Fibroblast of skin of right quadriceps (primary cell): Measurements from ENCODE around the gene HDAC5.
"Not testable (repeated sequence)": the region's sequence is repeated elsewhere in the genome, so short reads cannot be mapped to it uniquely, and the experiment has no call there.

Experiments used
- DNase-seq: peaks from one replicate; pipeline ENCODE4 v3.0.0-alpha.2; 2013

HDAC5 gene

DNA sequence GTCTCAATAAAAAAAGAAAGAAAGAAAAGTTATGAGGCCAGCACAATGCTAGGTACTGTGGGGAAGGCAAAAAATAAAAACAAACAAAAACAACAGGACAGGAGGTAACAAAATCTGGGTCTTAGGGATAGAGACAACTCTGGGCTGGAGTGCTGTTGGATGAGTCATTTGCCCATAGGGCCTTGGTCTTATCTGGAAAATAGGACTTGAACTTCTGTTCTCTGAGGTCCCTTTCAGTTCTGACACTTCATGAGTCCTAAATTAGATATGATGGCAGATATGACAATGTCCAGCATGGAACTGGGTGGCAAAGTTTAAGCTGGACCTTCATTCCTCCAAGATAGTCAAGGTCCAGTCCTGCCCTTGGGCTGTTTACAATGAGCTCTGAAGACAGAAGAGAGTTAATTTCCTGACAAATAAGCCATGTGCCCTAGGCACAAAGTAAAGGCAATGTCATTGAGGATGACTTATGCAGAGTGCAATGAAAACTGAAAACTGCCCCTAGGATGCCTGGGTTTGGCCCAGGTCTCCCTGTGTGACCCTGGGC, 8.9 kb upstream of the HDAC5 start:
- DNase-seq: no peak

DNA sequence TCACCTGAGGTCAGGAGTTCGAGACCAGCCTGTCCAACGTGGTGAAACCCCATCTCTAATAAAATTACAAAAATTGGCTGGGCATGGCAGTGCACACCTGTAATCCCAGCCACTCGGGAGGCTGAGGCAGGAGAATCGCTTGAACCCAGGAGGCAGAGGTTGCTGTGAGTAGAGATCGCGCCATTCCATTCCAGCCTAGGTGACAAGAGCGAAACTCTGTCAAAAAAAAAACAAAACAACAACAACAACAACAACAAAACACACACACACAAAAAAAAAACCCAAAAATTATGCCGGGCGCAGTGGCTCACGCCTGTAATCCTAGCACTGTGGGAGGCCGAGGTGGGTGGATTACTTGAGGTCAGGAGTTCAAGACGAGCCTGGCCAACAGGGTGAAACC, 7.9 kb upstream of the HDAC5 start:
- not testable (repeated sequence) for DNase-seq

DNA sequence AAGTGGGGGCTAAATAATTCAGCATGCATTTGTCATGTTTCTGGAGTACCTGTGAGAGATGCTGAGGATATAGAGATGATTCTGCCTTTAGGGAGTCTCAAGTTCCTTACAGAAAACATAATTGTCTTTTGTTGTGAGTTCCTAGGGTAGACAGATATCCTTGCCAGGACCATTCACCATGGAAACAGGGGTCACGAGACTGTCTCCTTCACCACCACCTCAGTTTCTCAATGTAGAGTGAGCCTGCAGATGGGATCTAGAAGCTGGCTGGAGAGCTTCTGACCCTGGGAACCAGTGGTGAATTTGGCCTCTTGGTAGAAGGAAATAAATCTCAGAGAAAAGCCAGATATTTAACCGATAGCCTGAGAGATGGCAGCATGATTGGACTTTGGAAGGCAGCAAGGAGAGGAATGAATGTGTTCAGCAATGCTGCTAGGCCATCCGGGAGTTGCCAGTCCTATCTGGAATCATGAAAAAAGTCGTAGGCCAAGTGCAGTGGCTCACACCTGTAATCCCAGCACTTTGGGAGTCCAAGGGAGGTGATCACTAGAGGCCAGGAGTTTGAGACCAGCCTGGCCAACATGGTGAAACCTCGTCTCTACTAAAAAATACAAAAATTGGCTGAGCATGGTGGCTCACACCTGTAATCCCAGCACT, 7.4 kb upstream of the HDAC5 start:
- no peak for DNase-seq

DNA sequence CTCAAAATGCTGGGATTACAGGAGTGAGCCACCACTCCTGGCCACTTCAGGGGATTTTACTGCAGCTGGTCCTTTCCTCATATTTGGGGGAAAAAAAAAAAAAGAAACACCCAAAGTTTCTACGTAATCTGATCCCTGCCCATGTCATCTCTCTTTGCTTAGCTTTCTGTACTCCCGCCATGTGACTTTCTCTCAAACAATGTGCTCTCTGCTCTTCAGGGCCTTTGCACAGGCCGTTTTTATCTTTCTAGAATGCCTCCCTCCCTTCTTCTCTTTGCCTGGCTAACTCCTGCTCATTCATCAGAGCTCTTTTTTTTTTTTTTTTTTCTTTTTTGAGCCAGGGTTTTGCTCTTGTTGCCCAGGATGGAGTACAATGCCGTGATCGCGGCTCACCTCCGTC, 4.9 kb upstream of the HDAC5 start:
- DNase-seq: no peak

DNA sequence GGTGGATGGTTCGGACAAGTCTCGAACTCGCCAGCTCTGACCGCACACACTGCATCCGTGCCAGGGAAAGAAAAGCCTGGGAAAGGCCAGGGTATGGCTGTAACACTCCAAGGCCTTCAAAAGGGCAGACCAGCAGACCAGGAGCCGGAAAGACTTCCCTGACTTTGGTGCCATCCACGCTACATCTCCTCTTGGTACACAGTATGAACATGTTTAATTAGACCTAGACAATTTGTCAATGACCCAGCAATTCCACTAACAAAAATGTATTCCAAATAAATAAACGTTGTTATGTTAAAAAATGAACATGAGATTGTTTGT, 637 bp upstream of the HDAC5 start:
- no peak for DNase-seq

DNA sequence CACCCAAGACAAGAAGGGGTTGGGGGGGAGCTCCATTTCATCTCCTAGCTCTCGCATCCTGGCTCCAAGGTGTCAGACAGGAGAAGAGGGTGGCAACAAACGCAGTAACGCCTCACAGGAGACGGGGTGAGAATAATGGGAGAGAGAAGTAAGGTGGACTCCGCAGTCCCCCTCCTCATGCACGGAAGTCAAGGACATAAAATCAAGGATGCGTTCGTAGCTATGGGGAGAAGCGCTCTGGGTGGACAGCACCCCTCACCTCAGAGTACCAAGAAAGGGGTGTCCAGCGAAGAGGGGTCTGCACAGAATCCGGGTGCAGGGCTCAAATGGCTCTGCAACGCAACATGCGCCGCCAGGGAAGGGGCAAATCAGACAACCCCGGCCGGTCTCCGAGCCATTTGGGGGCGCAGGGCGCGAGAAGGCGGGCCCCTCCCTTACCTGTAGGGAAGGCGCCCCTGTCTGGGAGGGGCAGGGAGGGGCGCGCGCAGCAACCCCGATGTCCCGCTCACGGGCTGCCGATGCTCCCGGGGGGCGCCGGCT, 555 bp downstream of the HDAC5 start:
- no peak for DNase-seq

DNA sequence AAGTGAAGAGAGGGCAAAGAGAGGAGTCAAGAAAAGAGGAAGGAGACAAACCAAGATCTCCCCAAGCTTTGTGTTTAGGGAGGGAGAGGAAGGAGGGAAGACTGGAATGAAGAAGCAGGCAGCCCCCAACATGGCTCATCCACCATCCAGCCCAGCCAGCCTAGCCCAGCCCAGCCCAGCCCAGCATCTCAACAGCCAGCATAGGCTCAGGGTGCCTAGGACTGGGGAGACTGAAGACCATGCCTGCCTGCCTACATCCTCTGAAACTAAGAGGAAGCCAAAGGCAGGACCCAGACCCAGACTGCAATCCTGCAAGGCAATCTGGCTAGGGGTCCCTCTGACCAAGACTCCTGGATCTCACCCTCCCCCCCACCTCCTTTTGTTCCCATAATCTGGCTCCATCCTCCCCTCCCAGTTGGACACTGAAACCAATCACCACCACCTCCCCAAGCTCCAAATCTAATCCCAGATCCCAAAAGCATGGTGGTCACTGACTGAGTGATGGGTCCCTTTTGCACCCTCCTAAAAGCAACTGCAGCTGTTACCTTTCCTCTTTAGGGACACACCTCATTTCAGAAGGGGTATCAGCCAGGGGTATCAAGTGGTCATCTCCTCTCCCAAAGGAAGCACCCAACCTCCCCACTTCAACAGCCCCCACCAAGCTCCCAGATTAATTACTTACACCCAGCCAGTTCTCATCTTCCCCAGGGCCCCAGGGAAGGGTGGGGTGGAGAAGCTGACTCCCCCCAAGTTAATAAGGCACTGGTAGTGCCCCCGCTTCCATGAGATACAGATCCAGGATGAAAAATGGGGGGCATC, 1.2 kb downstream of the HDAC5 start:
- no peak for DNase-seq

DNA sequence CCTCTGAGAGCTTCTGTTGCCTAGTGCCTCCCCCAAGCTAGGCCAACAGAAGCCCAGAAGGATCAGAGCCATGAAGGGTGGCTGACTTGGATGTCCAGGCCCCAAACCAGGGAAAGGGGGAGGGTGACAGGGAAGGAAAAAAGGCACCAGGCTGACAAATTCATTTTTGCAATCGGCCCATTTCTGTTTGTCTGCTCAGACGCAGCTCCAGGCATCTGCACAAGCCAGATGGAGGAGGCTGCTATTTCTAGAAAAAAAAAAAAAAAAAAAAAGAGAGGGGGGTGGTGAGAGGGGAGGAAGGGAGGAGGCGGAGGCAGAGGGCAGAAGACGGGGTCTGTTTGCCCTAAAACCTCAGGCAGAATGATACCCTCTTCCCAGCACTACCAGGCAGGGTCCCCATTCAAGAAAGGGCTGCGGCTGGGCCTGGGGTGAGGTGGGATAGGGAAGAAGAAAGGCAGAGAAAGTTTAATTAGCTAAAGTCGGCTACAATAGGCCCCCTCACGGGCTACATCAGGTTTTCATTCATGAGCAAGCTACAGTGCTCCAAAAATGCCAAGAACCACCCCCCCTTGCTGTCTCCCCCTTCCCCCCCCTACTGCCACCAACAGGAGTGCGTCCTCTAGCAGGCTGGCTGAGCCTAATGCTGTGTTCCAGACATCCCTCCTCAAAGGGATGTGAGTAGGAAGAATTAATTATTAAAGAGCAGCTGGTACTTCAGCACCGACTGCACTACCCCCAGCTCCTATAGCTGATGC, 2.4 kb downstream of the HDAC5 start:
- DNase-seq: no peak

DNA sequence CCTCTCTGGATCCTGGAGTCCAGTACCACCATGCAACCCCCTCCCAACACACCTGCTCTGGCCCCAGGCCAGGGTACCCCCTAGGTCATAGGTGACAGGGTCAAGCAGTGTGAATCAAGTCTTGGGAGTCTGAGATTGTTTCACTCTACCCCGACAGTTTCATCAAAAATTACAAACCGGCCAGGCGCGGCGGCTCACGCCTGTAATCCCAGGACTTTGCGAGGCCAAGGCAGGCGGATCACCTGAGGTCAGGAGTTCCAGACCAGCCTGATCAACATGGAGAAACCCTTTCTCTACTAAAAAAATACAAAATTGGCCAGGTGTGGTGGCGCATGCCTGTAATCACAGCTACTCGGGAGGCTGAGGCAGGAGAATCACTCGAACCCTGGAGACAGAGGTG, 3.2 kb downstream of the HDAC5 start:
- DNase-seq: not testable (repeated sequence)

DNA sequence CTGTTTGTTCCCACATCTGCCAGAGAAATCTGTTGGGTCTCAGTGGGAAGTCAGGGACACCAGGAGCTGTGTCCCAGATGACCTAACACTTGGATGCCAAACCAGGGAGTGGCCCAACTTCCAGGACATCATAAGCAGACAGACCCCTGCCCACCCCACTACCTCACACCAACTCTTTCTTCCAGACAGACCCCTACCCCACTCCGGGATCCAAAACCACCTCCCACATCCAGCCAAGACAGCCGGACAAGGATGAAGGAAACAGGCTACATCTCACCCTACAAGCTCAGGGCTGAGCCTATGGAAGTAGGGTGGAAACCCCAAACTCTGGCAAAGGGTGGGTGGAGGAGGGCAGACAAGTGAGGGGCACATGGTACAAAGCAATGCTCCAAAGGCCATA, 3.6 kb downstream of the HDAC5 start:
- DNase-seq: no peak

DNA sequence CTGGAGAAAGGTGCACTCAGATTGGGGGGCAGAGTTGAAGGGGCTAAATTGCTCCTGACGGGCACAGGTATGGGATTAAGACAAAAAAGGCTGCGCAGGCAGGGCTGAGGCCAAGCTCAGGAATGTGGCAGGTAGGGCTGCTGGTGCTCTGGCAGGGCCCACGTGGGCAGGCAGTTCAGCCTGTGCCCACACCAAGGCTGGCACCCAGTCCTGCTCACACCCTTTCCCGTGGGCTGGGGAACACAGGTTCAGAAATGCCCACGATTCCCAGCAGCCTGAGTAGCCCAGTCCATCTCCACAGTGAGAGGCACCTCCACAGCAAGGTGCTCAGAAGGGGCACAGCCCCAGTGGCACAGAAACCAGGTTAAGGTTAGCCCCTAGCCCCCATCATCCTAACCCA, 4.4 kb downstream of the HDAC5 start:
- no peak for DNase-seq

DNA sequence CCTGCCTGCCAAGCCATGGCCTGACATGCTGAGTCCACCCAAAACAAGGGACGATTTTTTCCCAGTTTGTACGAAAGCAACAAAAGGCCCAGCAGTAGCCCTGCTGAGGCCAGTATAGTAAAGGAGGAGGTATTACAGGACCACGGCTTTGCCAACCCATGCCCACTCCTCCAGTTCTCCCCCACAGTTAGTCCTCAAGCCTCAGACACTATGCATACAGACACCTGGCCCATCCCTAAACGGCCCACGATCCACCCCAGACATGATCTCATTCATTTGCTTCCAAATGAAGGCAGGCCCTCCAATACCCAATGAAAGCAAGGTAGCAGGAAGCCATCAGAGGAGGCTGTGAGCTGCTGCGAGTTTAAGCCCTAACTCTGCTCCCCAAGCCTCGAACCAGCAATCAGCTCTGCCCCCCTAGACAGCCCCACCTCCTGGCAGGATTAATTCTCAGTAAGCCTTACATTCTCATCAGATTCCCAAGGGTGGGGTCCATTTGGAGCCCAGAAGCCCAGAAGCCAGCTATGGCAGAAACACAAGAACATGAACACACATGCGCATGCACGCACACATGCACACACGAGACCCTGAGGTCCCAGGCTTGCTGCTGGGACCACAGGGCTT, 4.9 kb downstream of the HDAC5 start:
- DNase-seq: no peak

DNA sequence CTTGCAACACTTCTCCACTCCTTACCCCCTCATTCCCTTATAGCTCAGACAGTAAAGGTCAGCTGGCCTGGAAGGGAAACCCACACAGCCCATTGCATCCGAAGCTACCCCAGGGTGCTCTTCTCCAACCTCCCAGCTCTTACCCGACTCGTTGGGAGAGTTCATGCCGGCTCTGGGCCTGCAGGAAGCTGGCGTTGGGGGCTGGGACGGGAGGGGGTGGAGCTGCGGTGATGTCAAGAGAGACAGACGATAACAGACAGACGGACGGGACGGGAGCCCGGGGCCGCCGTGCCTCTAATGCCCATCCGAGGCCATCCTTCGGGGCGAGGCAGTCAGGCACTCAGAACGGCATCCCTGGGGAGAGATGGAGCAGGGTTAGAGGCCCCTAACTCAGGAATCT, 6.1 kb downstream of the HDAC5 start:
- DNase-seq: no peak

DNA sequence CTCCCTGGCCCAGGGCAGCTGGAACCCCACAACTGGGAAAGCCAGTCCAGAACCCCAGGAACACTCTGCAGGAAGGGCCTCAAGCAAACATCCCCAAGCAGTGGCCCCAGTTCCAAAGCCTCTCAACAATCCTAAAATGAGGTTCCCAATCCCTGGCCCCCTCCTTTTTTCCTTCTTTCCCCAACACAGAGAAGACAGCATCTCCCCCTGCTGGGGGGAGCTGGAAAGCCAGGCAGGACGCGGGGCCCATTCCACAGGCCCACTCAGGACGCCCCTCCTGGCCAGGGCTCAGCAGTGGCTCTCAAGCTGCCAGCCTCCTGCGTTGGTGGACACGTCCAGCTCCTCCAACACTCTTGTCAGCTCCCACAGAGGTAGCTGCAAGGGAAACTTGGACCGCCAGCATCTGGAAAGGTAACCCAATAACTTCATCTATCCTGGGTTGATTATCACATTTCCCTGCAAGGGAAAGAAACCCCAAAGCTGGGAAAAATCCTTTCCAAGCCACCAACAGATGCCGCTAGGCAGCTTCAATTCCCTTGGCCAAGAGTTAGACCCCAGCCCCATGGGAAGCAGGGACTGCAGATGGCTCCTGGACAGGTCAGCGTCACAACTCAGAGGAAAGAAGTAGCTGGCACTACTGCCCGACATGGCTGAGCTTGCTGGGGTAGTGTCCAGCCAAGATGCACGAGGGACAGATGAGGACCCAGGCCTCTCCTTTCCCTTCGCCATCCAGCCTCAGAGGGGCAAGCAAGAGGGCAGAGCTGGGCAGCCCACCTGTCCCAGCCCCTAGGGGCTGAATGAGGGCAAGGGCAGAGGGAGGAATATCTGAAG, 7.6 kb downstream of the HDAC5 start:
- DNase-seq: peak; percentile 42

DNA sequence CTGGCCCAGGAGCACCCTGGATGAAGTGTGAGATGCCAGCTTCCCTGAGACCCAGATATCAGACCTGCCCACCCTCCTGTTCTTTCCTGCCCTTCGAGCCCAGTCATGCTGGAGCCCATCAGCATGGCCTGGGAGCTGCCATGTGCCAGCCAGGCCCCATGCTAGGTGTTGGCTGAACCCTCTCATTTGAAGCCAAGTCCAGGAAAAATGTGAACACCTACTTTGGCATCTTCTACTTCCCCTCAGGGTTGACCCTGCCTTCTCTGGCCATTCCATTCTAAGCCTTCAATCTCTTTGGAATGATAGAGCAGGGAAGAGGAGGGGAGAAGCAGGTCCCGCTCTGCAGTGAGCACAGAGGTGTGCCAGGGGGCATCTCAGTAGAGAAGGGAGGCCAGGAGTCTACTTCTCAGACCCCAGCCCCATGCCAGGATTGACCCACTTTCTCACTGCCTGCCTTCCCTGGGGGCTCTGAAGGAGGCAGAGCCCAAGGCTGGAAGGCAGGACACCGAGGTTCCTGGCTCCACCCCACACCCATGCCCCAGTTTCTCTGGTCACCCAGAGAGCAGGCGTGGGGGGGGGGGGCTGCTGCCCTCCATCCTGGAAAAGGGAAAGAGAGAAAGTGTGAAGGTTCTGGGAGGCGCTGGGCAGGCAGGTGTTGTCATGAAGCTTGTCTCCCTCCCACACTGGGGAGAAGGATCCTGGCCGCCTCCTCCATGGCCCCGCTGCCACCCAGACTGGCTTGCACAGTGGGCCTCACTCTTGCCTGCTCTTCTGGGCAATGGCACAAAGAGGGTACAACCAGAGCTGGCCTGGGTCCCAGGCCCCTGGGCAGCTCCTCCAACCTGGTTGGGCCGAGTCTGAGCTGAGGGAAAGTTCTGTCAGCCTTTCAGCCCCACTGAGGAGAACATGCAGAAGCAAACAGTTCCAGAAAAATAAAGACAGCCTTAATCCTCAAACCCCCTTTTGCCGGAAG, 9.3 kb downstream of the HDAC5 start:
- no peak for DNase-seq

DNA sequence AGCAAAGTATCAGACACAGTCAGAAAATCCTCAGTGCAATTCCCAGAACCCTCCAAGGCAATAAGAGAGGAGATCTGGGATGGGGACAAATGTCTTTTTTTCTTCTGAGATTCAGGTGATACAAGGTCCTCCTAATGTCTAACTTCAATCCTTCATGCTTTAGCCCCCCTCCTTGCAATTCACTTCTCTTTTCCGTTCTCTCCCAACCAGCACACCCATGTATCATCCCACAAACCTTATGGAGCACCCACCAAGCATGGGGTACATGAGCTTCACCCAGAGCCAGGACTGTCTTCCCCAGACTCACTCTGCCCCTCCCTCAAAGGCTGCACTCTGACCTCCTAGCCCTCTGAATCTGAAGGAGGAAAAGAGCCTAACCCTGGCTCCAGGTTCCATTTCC, 10.1 kb downstream of the HDAC5 start:
- no peak for DNase-seq

DNA sequence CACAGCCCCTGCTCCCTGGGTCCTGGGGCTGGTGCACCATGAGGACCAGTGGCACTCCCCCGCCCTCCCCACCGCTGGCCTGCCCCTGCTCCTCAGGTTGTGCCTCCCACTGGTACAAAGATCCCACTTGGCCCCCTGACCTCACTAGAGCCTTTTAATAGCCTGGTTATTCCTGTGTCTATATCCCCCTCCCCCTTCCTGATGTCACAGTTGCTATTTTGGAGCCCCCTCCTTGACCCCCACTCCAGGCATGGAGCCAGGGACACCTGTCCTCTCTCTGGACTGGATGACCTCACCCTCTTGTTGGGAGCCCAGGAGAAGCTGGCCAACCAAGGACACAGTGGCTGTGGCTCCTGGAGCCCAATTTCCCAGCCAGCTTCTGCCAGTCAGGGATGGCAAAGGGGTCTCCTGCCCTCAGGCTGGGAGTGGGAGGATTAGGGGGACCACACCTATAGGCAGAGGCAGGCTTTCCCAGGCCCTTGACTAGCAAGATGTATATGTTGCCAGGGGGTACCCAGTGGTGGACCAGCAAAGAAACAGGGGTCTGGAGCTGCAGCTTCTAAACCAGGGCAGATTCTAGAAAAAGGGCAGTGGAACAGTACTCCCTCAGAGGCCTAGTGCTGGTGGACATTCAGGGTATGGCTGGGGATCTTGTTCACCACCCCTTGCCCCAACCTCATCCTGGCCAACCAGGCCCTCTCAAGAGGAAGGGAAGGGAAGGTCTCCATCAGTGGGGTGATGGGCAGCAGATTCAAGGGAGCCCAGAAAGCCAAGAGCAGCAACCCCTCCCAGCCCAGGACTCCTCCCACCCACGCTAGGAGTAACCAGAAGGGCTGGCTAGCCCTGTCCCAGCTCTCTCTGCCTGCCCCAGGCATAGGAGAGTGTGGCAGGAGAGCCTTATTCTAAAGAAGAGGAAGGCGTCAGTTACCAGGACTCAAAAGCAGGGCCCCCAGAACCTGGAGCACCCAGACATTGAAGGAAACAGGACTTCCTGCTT, 10.9 kb downstream of the HDAC5 start:
- DNase-seq: no peak

DNA sequence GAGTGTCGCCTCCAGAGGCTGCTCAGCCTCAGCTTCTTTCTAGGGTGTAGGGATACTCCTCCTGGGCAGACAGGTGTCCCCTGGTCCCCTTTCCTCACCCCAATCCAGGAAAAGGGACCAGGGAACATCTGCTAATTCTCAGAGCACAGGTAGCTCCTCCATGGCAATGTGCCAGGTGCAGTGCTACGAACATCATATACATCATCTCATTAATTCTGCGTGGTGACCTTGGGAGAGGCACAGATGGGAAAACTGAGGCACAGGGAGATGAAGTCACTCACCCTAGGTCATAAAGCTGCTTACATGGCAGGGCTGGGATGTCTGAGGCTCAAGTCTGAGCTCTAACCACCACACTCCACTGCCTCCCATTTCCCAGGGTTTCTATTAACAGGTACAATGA, 11.7 kb downstream of the HDAC5 start:
- no peak for DNase-seq

DNA sequence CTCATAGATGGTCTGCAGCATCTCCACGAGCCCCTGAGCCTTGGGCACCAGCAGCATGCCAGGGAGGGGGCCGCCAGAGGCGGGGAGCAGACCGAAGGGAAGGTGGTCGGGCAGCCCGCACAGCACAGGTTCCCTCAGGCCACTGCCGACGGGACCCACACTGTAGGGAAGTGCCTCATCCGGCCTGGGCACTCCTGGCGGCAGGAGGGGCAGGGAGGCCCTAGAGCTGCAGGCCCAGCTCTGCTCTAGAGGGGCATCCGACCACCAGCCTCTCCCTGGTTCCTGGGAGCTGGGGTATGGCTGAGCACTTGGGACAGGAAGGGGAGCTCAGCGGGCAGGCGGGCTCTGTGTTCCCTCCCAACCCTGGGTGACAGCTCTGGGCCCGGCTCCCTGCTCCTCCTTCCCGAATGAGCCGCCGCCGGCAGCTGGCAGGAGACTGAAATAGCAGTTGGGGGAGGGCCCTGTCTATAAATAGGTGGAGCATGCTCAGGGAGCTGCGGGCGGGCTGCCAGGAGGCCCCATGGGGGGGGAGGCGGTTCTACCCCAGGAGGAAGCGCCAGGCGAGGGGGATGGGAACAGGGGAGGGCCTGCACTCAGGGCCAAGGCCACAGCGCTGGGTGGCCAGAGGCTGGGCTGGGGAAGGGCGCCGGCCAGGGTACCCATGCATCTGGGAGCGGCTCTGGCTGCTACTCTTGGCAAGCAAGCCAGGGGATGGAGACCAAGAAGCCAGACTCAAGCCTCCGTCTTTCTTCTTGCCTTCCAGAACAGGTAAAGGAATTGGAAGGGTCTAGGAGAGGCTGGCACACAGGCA, 12.4 kb downstream of the HDAC5 start:
- DNase-seq: peak; percentile 93
